Left ventricle myocardium inferior (tissue), 1 donor: ENCODE data around the gene HECTD4. TPM values are rescaled to one million over a fixed set of nuclear protein-coding genes. Genes with fewer than 3 reads are reported as not detected.
"Not testable (repeated sequence)": the region's sequence is repeated elsewhere in the genome, so short reads cannot be mapped to it uniquely, and the experiment has no call there.

Experiments used
- DNase-seq: peaks from one replicate; pipeline ENCODE4 v3.0.0-alpha.2; 2020
- H3K27ac ChIP-seq: fragments of 200-600 bp; replicated peaks from 2 replicates; pipeline ENCODE4 v1.8.0; 2021
- H3K27me3 ChIP-seq: fragments of 200-600 bp; 2 replicates; pipeline ENCODE4 v1.8.0; 2021; ENCODE audit warnings: low read depth
- H3K36me3 ChIP-seq: fragments of 200-600 bp; 2 replicates; pipeline ENCODE4 v1.8.0; 2021
- H3K4me1 ChIP-seq: fragments of 200-600 bp; 2 replicates; pipeline ENCODE4 v1.8.0; 2021
- H3K4me3 ChIP-seq: fragments of 200-600 bp; 2 replicates; pipeline ENCODE4 v1.8.0; 2021; ENCODE audit warnings: mild to moderate bottlenecking, moderate library complexity
- H3K9me3 ChIP-seq: fragments of 200-600 bp; replicated peaks from 2 replicates; pipeline ENCODE4 v1.8.0; 2021
- intact Hi-C: fragments of 100-400 bp; cut with micrococcal nuclease; formaldehyde crosslinking; loops from one replicate; pipeline ENCODE4 v1.11.0; 2022
- total RNA-seq: library from RNA; stranded (reverse); fragmentation: NEBNext Ultra II Directional; extraction: Animal tissue kit (Norgen Biotek cat#: 25700); gene quantifications from one replicate; pipeline ENCODE4 v1.2.1, GENCODE V29; 2021
- TF ChIP-seq, protein P1 (sequence below): fragments of 200-600 bp; IDR thresholded peaks from 2 replicates; pipeline ENCODE4 v1.8.0; 2021; ENCODE audit warnings: antibody characterized with exemption, mild to moderate bottlenecking, borderline replicate concordance
- donor health status: DM: no; HTN: yes; CAD: no; lungs with severe emphysema.

The HECTD4 gene
- total RNA-seq, 1 donor from 2014 or later, result 23.4 TPM

- H3K4me1 ChIP-seq, result peaks cover 61% of the 10 kb centered on the region
Observed at GRCh38 chr12:112418608-112419296, 36.5 kb upstream of the HECTD4 start, which contains the start of gene PTPN11. Gene PTPN11 (plus strand): TSS chr12:112418947. CDS start chr12:112419112, 165 bp downstream.

DNA sequence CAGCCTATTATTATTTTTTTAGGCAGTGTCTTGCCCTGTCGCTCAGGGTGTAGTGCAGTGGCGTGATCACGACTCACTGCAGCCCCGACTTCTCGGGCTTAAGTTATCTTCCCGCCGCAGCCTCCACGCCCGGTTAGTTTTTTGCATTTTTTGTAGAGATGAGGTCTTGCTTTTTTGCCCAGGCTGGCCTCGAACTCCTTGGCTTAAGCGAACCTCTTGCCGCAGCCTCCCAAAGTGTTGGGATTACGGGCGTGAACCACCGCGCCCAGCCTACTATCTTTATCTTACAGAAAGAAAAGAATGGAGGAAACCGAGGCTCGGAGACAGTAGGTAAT lies 36.0 kb upstream of the HECTD4 start:
- TF ChIP-seq, protein P1, sequence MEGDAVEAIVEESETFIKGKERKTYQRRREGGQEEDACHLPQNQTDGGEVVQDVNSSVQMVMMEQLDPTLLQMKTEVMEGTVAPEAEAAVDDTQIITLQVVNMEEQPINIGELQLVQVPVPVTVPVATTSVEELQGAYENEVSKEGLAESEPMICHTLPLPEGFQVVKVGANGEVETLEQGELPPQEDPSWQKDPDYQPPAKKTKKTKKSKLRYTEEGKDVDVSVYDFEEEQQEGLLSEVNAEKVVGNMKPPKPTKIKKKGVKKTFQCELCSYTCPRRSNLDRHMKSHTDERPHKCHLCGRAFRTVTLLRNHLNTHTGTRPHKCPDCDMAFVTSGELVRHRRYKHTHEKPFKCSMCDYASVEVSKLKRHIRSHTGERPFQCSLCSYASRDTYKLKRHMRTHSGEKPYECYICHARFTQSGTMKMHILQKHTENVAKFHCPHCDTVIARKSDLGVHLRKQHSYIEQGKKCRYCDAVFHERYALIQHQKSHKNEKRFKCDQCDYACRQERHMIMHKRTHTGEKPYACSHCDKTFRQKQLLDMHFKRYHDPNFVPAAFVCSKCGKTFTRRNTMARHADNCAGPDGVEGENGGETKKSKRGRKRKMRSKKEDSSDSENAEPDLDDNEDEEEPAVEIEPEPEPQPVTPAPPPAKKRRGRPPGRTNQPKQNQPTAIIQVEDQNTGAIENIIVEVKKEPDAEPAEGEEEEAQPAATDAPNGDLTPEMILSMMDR, result no peak
- Histone ChIP-seq H3K4me1 (peaks cover 55% of the 10 kb centered on the region), H3K4me3 (peak overlapping the region; percentile 90), H3K27ac (peak overlapping the region; percentile 97), H3K9me3 (no peaks in the 10 kb centered on the region), H3K36me3 (no peaks in the 10 kb centered on the region), H3K27me3 (no peaks in the 10 kb centered on the region)
- DNase-seq, result no peak
- intact Hi-C loops, result no loop called here

More at GRCh38 chr12:112418608-112419296, 36.5 kb upstream of the HECTD4 start, which contains the start of gene PTPN11:
- intact Hi-C loops, result no loop called here
- peak; percentile 88 for DNase-seq
- H3K36me3 ChIP-seq, result no peaks in the 10 kb centered on the region
- no peaks in the 10 kb centered on the region for H3K27me3 ChIP-seq
- H3K4me3 ChIP-seq, result peak within 1 kb of the TSS; percentile 90
- peak within 1 kb of the TSS; percentile 97 for H3K27ac ChIP-seq
- TF ChIP-seq, protein P1, result peak; percentile 50
- H3K9me3 ChIP-seq, result no peaks in the 10 kb centered on the region

DNA sequence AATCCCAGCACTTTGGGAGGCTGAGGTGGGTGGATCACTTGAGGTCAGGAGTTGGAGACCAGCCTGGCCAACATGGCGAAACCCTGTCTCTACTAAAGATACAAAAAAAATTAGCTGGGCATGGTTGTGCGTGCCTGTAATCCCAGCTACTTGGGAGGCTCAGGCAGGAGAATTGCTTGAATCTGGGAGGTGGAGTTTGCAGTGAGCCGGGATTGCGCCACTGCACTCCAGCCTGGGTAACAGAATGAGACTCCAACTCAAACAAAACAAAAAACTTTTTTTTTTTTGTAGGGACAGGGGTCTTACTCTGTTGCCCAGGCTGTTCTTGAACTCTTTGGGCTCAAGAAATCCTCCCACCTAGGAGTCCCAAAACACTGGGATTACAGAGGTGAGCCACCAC lies 33.2 kb upstream of the HECTD4 start:
- H3K36me3 ChIP-seq, intact Hi-C loops, H3K9me3 ChIP-seq, H3K4me3 ChIP-seq, H3K27ac ChIP-seq, DNase-seq, H3K27me3 ChIP-seq: not testable (repeated sequence)
- peaks cover 31% of the 10 kb centered on the region for H3K4me1 ChIP-seq

GRCh38 chr12:112413855-112414625 lies 31.8 kb upstream of the HECTD4 start:
- Histone ChIP-seq H3K36me3 (no peaks in the 10 kb centered on the region), H3K4me1 (peaks cover 19% of the 10 kb centered on the region), H3K9me3 (no peaks in the 10 kb centered on the region), H3K4me3 (no peak overlapping the region), H3K27me3 (no peaks in the 10 kb centered on the region), H3K27ac (no peak overlapping the region)
- no peak for DNase-seq
- intact Hi-C loops, result no loop called here
- TF ChIP-seq, protein P1, result no peak

- H3K27me3 ChIP-seq, result no peaks in the 10 kb centered on the region
- DNase-seq, result no peak
- peak overlapping the region; percentile 86 for H3K27ac ChIP-seq
- H3K4me1 ChIP-seq, result peaks cover 28% of the 10 kb centered on the region
- intact Hi-C loops, result no loop called here
- no peaks in the 10 kb centered on the region for H3K9me3 ChIP-seq
- peak overlapping the region; percentile 75 for H3K4me3 ChIP-seq
- H3K36me3 ChIP-seq, result peaks cover 34% of the 10 kb centered on the region
- TF ChIP-seq, protein P1, result no peak
Observed at GRCh38 chr12:112409906-112410244, 27.6 kb upstream of the HECTD4 start.
